ENCODE data around the gene FCRLA. TPM values are rescaled to one million over a fixed set of nuclear protein-coding genes. Genes with fewer than 3 reads are reported as not detected.
"Not testable (repeated sequence)": the region's sequence is repeated elsewhere in the genome, so short reads cannot be mapped to it uniquely, and the experiment has no call there.

FCRLA gene
- polyA plus RNA-seq, 1 donor (not counting 4 experiments of a cell fraction or from before 2014, with no cell fraction given), result 2.0 TPM

DNA sequence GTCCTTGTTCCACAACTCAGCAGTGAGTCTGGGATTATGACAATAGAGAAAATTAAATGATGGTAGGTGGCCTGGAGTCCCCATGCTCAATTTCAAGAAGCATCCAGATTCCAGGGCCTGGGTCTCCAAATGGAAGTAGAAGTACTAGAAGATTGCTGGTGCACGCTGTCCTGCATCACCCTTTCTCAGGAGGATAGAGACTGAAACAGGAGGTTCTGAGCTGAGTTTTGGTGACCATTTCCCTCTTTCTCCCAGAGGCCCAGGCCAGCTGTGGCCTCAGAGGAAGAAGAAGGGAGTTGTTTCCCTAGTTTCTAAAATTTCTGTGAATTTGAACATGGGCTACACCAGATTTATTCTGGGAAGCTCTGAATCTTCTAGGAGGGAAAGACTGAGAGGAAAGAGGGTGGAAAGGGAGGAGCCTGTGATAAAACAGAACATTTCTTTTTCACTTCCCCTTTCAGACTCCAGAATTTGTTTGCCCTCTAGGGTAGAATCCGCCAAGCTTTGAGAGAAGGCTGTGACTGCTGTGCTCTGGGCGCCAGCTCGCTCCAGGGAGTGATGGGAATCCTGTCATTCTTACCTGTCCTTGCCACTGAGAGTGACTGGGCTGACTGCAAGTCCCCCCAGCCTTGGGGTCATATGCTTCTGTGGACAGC is 44.2 kb upstream of the FCRLA start, which contains the start of gene FCGR2B:
Gene FCGR2B (plus strand): TSS at position 460 of the 656 bp plus-strand sequence. CDS start 99 bp downstream, at position 559.
- FAIRE-seq; H3K27ac ChIP-seq (ENCODE audit: control insufficient read depth, insufficient read depth, low read length); H2AFZ ChIP-seq (ENCODE audit: control insufficient read depth, low read length); H3K36me3 ChIP-seq (ENCODE audit: control insufficient read depth in 2 of 2, extremely low read depth in 1 of 2, insufficient read depth in 2 of 2, low read length in 2 of 2); DNase-seq (ENCODE audit: low read depth, low spot score); H3K9ac ChIP-seq (ENCODE audit: control insufficient read depth, extremely low read depth, insufficient read depth, low read length); H4K20me1 ChIP-seq (ENCODE audit: control insufficient read depth, extremely low read depth, insufficient read depth, low read length); H3K4me2 ChIP-seq (ENCODE audit: control insufficient read depth, extremely low read depth, insufficient read depth, low read depth, low read length); H3K9me1 ChIP-seq (ENCODE audit: control insufficient read depth, extremely low read depth, insufficient read depth, low read length); H3K4me1 ChIP-seq (ENCODE audit: control insufficient read depth, extremely low read depth, insufficient read depth, low read length); dilution Hi-C loops (cut with MboI; ENCODE audit: extremely low pct_ligation_motif_present, low sequenced_read_pairs); H3K9me3 ChIP-seq (ENCODE audit: control insufficient read depth, low read depth, low read length); H3K79me2 ChIP-seq (ENCODE audit: control insufficient read depth, insufficient read depth, low read length); H3K4me3 ChIP-seq (ENCODE audit: control insufficient read depth in 2 of 3, extremely low read depth in 1 of 3, insufficient read depth in 2 of 3, low read depth in 1 of 3, low read length in 3 of 3); H3K27me3 ChIP-seq (ENCODE audit: control insufficient read depth, extremely low read depth, insufficient read depth, low read length): not testable (repeated sequence)

DNA sequence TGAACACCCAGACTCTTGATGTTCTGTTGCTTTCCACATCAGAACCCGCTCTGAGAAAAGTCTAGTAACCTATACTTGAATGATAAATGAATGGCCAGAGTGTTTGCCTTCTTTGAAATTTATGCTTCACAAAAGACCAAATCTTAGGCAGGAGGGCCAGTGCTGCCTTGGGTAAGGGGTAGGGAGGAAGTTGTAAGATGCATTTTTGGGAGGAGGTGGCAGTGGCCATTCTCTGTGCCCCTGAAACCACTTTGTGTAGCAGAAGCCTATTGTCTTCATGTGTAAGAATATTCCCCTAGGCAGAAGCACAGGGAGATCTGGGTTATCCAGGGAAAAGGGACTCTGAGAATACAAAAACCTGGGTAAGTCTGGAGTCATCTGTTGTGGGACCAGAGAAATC is 43.5 kb upstream of the FCRLA start:
- H3K9me1 ChIP-seq (ENCODE audit: control insufficient read depth, extremely low read depth, insufficient read depth, low read length); H3K27ac ChIP-seq (ENCODE audit: control insufficient read depth, insufficient read depth, low read length); H3K9ac ChIP-seq (ENCODE audit: control insufficient read depth, extremely low read depth, insufficient read depth, low read length); H2AFZ ChIP-seq (ENCODE audit: control insufficient read depth, low read length); H3K4me1 ChIP-seq (ENCODE audit: control insufficient read depth, extremely low read depth, insufficient read depth, low read length); H4K20me1 ChIP-seq (ENCODE audit: control insufficient read depth, extremely low read depth, insufficient read depth, low read length); FAIRE-seq; H3K79me2 ChIP-seq (ENCODE audit: control insufficient read depth, insufficient read depth, low read length); H3K36me3 ChIP-seq (ENCODE audit: control insufficient read depth in 2 of 2, extremely low read depth in 1 of 2, insufficient read depth in 2 of 2, low read length in 2 of 2); dilution Hi-C loops (cut with MboI; ENCODE audit: extremely low pct_ligation_motif_present, low sequenced_read_pairs); H3K4me2 ChIP-seq (ENCODE audit: control insufficient read depth, extremely low read depth, insufficient read depth, low read depth, low read length); H3K27me3 ChIP-seq (ENCODE audit: control insufficient read depth, extremely low read depth, insufficient read depth, low read length); DNase-seq (ENCODE audit: low read depth, low spot score); H3K9me3 ChIP-seq (ENCODE audit: control insufficient read depth, low read depth, low read length); H3K4me3 ChIP-seq (ENCODE audit: control insufficient read depth in 2 of 3, extremely low read depth in 1 of 3, insufficient read depth in 2 of 3, low read depth in 1 of 3, low read length in 3 of 3): not testable (repeated sequence)

DNA sequence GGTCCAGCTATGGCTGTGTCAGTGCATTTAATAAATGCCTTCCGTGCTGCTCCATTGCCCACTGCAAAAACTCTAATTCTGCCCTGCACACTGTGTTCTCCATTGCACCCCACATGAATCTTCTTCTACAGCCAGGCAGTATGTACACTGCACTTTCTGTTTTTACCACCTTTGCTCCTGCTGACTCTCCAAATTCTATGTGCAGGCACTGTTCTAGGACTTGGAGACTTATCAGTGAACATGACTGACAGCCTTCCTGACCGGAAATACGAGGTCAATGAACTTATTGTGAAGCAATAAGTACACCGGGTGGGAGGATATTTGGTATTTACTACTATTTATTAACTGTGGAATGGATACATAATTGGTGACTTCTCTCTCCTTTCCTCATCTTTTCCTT is 42.3 kb upstream of the FCRLA start:
- dilution Hi-C loops (cut with MboI; ENCODE audit: extremely low pct_ligation_motif_present, low sequenced_read_pairs); H3K9ac ChIP-seq (ENCODE audit: control insufficient read depth, extremely low read depth, insufficient read depth, low read length); DNase-seq (ENCODE audit: low read depth, low spot score); H3K9me3 ChIP-seq (ENCODE audit: control insufficient read depth, low read depth, low read length); H3K79me2 ChIP-seq (ENCODE audit: control insufficient read depth, insufficient read depth, low read length); H3K4me1 ChIP-seq (ENCODE audit: control insufficient read depth, extremely low read depth, insufficient read depth, low read length); H3K27me3 ChIP-seq (ENCODE audit: control insufficient read depth, extremely low read depth, insufficient read depth, low read length); FAIRE-seq; H3K4me2 ChIP-seq (ENCODE audit: control insufficient read depth, extremely low read depth, insufficient read depth, low read depth, low read length); H2AFZ ChIP-seq (ENCODE audit: control insufficient read depth, low read length); H3K36me3 ChIP-seq (ENCODE audit: control insufficient read depth in 2 of 2, extremely low read depth in 1 of 2, insufficient read depth in 2 of 2, low read length in 2 of 2); H4K20me1 ChIP-seq (ENCODE audit: control insufficient read depth, extremely low read depth, insufficient read depth, low read length); H3K4me3 ChIP-seq (ENCODE audit: control insufficient read depth in 2 of 3, extremely low read depth in 1 of 3, insufficient read depth in 2 of 3, low read depth in 1 of 3, low read length in 3 of 3); H3K27ac ChIP-seq (ENCODE audit: control insufficient read depth, insufficient read depth, low read length); H3K9me1 ChIP-seq (ENCODE audit: control insufficient read depth, extremely low read depth, insufficient read depth, low read length): not testable (repeated sequence)

DNA sequence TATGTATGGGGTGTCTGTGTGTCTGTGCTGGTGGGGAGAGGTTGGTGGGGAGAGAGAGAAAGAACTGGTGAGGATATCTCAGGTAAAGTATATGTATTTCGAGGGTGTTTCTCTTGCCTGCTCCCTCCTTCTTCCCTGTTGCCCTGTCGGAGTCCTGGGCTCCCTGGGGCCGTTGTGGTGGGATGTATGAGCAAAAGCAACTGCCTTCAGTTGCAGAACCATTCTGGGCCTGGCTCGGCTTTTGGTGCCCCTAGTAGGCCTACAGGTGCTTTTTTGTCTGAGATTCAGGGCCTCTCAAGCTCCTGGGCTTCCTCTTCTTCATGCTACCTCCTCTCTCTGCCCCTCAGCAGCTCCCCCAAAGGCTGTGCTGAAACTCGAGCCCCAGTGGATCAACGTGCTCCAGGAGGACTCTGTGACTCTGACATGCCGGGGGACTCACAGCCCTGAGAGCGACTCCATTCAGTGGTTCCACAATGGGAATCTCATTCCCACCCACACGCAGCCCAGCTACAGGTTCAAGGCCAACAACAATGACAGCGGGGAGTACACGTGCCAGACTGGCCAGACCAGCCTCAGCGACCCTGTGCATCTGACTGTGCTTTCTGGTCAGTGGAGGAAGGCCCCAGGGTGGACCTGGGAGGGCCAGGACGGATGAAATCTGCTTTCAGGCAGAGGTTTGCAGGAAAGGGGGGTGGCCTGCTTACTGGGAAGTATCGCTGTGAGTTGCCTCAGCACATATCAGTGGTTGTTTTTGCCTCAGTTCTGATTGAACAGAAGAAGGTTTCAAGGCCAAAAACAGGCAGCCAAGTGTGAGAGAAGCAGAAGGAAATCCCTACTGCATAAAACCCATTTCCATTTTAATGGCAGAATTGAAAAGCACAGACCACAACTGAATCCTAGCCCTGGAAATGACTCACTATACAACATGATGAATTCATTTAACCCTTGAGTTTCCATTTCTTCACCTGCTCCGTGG is 35.7 kb upstream of the FCRLA start:
- H3K9me3 ChIP-seq (ENCODE audit: control insufficient read depth, low read depth, low read length); DNase-seq (ENCODE audit: low read depth, low spot score); dilution Hi-C loops (cut with MboI; ENCODE audit: extremely low pct_ligation_motif_present, low sequenced_read_pairs); FAIRE-seq; H3K27ac ChIP-seq (ENCODE audit: control insufficient read depth, insufficient read depth, low read length); H2AFZ ChIP-seq (ENCODE audit: control insufficient read depth, low read length); H4K20me1 ChIP-seq (ENCODE audit: control insufficient read depth, extremely low read depth, insufficient read depth, low read length); H3K27me3 ChIP-seq (ENCODE audit: control insufficient read depth, extremely low read depth, insufficient read depth, low read length); H3K9me1 ChIP-seq (ENCODE audit: control insufficient read depth, extremely low read depth, insufficient read depth, low read length); H3K9ac ChIP-seq (ENCODE audit: control insufficient read depth, extremely low read depth, insufficient read depth, low read length); H3K79me2 ChIP-seq (ENCODE audit: control insufficient read depth, insufficient read depth, low read length); H3K4me2 ChIP-seq (ENCODE audit: control insufficient read depth, extremely low read depth, insufficient read depth, low read depth, low read length); H3K4me1 ChIP-seq (ENCODE audit: control insufficient read depth, extremely low read depth, insufficient read depth, low read length); H3K4me3 ChIP-seq (ENCODE audit: control insufficient read depth in 2 of 3, extremely low read depth in 1 of 3, insufficient read depth in 2 of 3, low read depth in 1 of 3, low read length in 3 of 3); H3K36me3 ChIP-seq (ENCODE audit: control insufficient read depth in 2 of 2, extremely low read depth in 1 of 2, insufficient read depth in 2 of 2, low read length in 2 of 2): not testable (repeated sequence)
